GM19025 (cell line): ENCODE data around the gene DLGAP1.

Experiments
- ATAC-seq: cut with Tn5 transposase; IDR thresholded peaks from one replicate; pipeline ENCODE4 v1.9.1; 2021; ENCODE audit warnings: mild to moderate bottlenecking, low read depth, moderate library complexity; ENCODE audit not compliant: unreplicated experiment

The DLGAP1 gene

DNA sequence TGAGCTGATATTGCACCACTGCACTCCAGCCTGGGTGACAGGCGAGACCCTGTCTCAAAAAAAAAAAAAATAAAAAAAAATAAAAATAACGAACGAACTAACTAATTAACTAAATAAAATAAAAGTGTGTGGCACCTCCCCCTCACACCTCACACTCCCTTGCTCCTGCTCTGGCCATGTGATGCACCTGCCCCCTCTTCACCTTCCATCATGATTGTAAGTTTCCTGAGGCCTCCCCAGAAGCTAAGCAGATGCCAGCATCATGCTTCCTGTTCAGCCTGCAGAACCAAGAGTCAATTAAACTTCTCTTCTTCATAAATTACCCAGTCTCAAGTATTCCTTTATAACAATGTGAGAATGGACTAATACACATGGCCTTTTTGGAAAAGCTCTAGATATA is 773.0 kb downstream of the DLGAP1 start:
- ATAC-seq, result no peak

GRCh38 chr18:3679241-3679640 is 775.9 kb downstream of the DLGAP1 start:
- no peak for ATAC-seq

GRCh38 chr18:3675994-3676393 is 779.1 kb downstream of the DLGAP1 start:
- ATAC-seq, result no peak

- ATAC-seq, result no peak
These were observed 779.7 kb downstream of the DLGAP1 start for GRCh38 chr18:3675446-3675845.

- no peak for ATAC-seq
These were observed 783.9 kb downstream of the DLGAP1 start for GRCh38 chr18:3671176-3671575.

DNA sequence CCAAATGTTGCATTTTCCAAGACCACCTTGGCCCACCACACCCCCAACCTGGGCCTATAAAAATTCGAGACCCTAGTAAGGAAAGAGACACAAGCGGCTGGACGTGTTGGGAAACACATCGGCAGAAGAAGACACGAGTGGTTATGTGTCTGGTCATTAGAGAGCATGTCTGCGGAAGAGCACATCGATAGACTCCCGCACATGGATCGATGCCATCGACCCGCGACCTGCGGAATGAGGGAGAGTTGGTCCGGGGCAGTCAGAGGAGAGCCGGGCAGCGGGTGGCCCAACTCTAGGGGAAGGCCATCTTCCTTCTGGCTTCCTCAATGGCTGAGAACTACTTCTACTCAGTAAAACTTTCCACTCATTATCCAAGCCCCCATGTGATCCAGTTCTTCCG is 785.7 kb downstream of the DLGAP1 start:
- no peak for ATAC-seq

GRCh38 chr18:3667255-3668137 is 787.6 kb downstream of the DLGAP1 start:
- no peak for ATAC-seq

GRCh38 chr18:3666526-3667254 is 788.4 kb downstream of the DLGAP1 start:
- no peak for ATAC-seq

GRCh38 chr18:3665780-3666525 is 789.2 kb downstream of the DLGAP1 start:
- ATAC-seq, result no peak

GRCh38 chr18:3665204-3665603 is 789.9 kb downstream of the DLGAP1 start:
- ATAC-seq, result no peak

DNA sequence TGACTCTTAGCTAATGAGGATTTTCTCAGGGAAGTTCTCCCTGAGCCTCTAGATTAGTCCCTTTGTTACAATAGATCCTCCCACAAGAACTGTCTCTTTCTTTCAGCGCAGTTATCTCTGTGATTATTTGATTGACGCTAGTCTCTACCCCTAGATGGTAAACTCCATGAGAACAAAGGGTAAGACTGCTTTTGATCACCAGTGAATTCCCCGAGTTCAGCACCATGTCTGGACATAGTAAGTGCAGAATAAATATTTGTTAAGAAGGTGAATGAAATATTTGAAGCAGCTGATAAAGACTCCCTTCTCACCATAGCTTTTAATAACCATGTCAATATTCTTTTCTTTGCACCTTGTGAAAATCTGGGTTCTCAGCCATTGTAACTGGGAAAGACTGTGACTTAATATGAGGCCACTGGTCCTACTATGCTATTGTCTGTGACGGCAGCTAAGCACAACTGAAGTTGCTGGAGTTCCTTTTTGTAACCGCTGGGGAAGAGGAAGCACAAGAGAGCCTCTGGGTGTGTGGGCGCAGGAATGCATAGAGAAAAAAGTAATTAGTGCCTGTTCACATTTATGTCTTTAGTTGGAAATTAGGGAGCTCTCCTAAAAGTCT is 790.4 kb downstream of the DLGAP1 start:
- no peak for ATAC-seq

DNA sequence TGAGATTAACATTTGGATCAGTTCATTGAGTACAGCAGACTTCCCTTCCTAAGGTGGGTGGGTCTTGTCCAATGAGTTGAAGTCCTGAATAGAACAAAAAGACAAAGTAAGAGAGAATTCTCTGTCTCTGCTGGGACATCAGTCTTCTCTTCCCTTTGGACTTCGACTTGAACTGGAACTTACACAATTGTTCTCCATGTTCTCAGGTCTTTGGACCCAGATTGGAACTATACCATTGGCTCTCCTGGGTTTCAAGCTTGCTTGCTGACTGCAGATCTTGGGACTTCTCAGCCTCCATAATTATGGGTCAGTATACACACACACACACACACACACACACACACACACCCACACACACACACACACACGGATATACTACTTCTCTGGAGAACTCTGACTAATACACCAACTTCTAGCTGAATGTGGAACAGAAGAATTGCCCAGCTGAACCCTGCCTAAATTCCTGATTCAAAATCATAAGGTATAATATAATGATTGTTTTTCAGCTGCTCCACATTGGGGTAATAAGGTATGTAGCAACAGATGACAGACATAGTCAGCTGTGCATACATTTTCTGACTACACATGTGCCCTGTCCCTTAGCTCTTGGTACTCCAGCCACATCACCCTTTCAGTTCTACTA is 791.1 kb downstream of the DLGAP1 start:
- no peak for ATAC-seq

- ATAC-seq, result no peak
These were observed 793.1 kb downstream of the DLGAP1 start for GRCh38 chr18:3661989-3662388.

GRCh38 chr18:3660739-3661515 is 794.2 kb downstream of the DLGAP1 start:
- no peak for ATAC-seq

DNA sequence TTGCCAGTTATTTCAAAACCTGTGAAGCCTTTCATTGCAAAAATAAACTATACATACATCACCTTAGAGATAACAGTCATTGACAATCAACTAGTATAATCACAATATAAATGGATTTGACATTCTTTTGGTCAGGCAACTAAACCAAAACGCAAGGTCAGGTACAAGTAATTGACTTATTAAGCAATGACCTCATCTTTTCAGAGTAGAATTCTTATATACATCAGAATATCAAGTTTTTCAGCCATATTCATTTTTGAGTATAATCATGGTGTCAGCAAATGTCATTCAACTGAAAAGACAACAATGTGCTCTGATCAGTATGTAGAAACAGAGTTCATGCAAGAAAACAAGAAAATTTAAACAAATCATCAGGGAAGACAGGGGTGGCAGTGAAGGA is 796.6 kb downstream of the DLGAP1 start:
- ATAC-seq, result no peak

- no peak for ATAC-seq
These were observed 799.7 kb downstream of the DLGAP1 start for GRCh38 chr18:3655254-3656050.

GRCh38 chr18:3654442-3655253 is 800.5 kb downstream of the DLGAP1 start:
- ATAC-seq, result no peak
